Stomach (tissue), 9 donors: ENCODE results near the gene APOL3. TPM values are rescaled to one million over a fixed set of nuclear protein-coding genes. Genes with fewer than 3 reads are reported as not detected.

Experiments used
- DNase-seq, 2 donors: peaks; one replicate each; pipeline versions ENCODE4 v3.0.0 to v3.0.0-alpha.2; 2013 to 2019
- H3K27ac ChIP-seq, 5 donors: fragments of 200-600 bp in 4 of 5; sonication (generic) in 4 of 5; one replicate each; pipeline ENCODE4 v1.5.1; 2013 to 2019; ENCODE audit warnings: mild to moderate bottlenecking in 1 of 5, moderate library complexity in 1 of 5
- H3K27me3 ChIP-seq, 3 donors: fragments of 200-600 bp; sonication (generic); one replicate each; pipeline ENCODE4 v1.5.1; 2017 to 2019; ENCODE audit warnings: mixed run types in 1 of 3
- H3K36me3 ChIP-seq, 4 donors: fragments of 200-600 bp; sonication (generic); 1 replicate in 3 of 4; 2 replicates in 1 of 4; pipeline ENCODE4 v1.5.1; 2016 to 2019
- H3K4me1 ChIP-seq, 4 donors: fragments of 200-600 bp; sonication (generic); one replicate each; pipeline ENCODE4 v1.5.1; 2016 to 2019
- H3K4me3 ChIP-seq, 4 donors: fragments of 200-600 bp; sonication (generic) in 3 of 4; one replicate each; pipeline ENCODE4 v1.5.1; 2016 to 2019; ENCODE audit warnings: mild to moderate bottlenecking in 1 of 4
- H3K9me3 ChIP-seq, 4 donors: fragments of 200-600 bp; sonication (generic); one replicate each; pipeline ENCODE4 v1.5.1; 2016 to 2019
- CTCF ChIP-seq, 7 experiments: fragments of 450-650 bp in 4 of 7; fragments of 200-600 bp in 3 of 7; sonication (generic) in 3 of 7; IDR thresholded peaks; one replicate each; pipeline ENCODE4 v1.5.1; 2016 to 2019; ENCODE audit warnings: antibody characterized with exemption in 7 of 7, control low read depth in 2 of 7, mild to moderate bottlenecking in 1 of 7
- EP300 ChIP-seq: sonication (generic); formaldehyde crosslinking; IDR thresholded peaks from one replicate; pipeline ENCODE4 v1.6.1; 2017; ENCODE audit warnings: antibody characterized with exemption
- POLR2A ChIP-seq, 4 donors: fragments of 450-650 bp; IDR thresholded peaks; one replicate each; pipeline ENCODE4 v1.6.1; 2016; ENCODE audit warnings: antibody characterized with exemption in 4 of 4, control low read depth in 2 of 4, mild to moderate bottlenecking in 1 of 4, moderate library complexity in 1 of 4
- POLR2AphosphoS5 ChIP-seq, 3 donors: sonication (generic); formaldehyde crosslinking; IDR thresholded peaks; one replicate each; pipeline ENCODE4 v1.6.1; 2016; ENCODE audit warnings: antibody characterized with exemption in 3 of 3
- WGBS, 5 donors: extraction: QIAGEN DNeasy Blood & Tissue Kit in 3 of 5; methylation state at CpG; one replicate each; pipeline versions ENCODE4 v1.1.5 to v1.1.7; 2013 to 2018; 5-methylcytosine and 5-hydroxymethylcytosine counted together
- intact Hi-C: fragments of 100-400 bp; cut with DNase I; formaldehyde crosslinking; loops from one replicate; pipeline ENCODE4 v1.15.1; 2023; ENCODE audit warnings: low total_unique reads
- polyA plus RNA-seq, 3 donors: library from polyadenylated mRNA; stranded (reverse); fragments of 200-250 nt; gene quantifications; one replicate each; pipeline ENCODE4 v1.2.3, GENCODE V29; 2013
- total RNA-seq, 5 donors: library from RNA; depleted of rRNA; stranded (reverse); fragments of >200 nt; gene quantifications; one replicate each; pipeline versions ENCODE4 v1.1.0 to v1.2.3, GENCODE V29; 2014 to 2016
- donor health status: healthy with polysubstance abuse.
- donor health status: Bipolar disorder and iron deficiency.
- donor health status: healthy.

The APOL3 gene
- total and polyA plus RNA-seq, 8 donors = 2.9 to 29.9 (median 15.6) TPM; not detected in 1

- WGBS, 5 donors = 81 to 92% (median 86%) methylated on average over 2 of the region's 2 CpGs
- H3K4me3 ChIP-seq = no peak overlapping the region
Observed at GRCh38 chr22:36106910-36107309, 53.6 kb downstream of the APOL3 start.

GRCh38 chr22:36104988-36105387 is 55.6 kb downstream of the APOL3 start:
- intact Hi-C loops = no loop called here
- DNase-seq = no peak
- Histone ChIP-seq H3K27me3 (peaks cover 0 to under 1% (median 0%) of the 10 kb centered on the region in 3 donors), H3K27ac (no peak overlapping the region), H3K4me1 (no peaks in the 10 kb centered on the region), H3K9me3 (peaks cover 0 to 8% (median 0%) of the 10 kb centered on the region in 4 donors), H3K36me3 (no peaks in the 10 kb centered on the region), H3K4me3 (no peak overlapping the region)
- WGBS, 5 donors = 66 to 85% (median 74%) methylated on average over 5 of the region's 5 CpGs
- no peak for TF ChIP-seq CTCF (IDR thresholded peaks at IDR 0.05)
- TF ChIP-seq POLR2AphosphoS5 (IDR thresholded peaks at IDR 0.05) = no peak

More at GRCh38 chr22:36106910-36107309, 53.6 kb downstream of the APOL3 start:
- H3K9me3 ChIP-seq = no peaks in the 10 kb centered on the region
- H3K36me3 ChIP-seq = no peaks in the 10 kb centered on the region
- H3K27ac ChIP-seq = no peak overlapping the region
- TF ChIP-seq CTCF (IDR thresholded peaks at IDR 0.05) (no peak), POLR2A (IDR thresholded peaks at IDR 0.05) (no peak), POLR2AphosphoS5 (IDR thresholded peaks at IDR 0.05) (no peak), EP300 (no peak)
- peaks cover 0 to 6% (median 0%) of the 10 kb centered on the region in 4 donors for H3K4me1 ChIP-seq
- intact Hi-C loops = no loop called here
- peaks cover 0 to 8% (median 0%) of the 10 kb centered on the region in 3 donors for H3K27me3 ChIP-seq
- no peak for DNase-seq

- TF ChIP-seq CTCF (IDR thresholded peaks at IDR 0.05) (no peak), POLR2A (IDR thresholded peaks at IDR 0.05) (no peak), EP300 (no peak), POLR2AphosphoS5 (IDR thresholded peaks at IDR 0.05) (no peak)
- Histone ChIP-seq H3K36me3 (no peaks in the 10 kb centered on the region), H3K4me3 (no peak overlapping the region), H3K4me1 (no peaks in the 10 kb centered on the region), H3K27me3 (no peaks in the 10 kb centered on the region), H3K9me3 (peaks cover 0 to 8% (median 0%) of the 10 kb centered on the region in 4 donors), H3K27ac (no peak overlapping the region)
- intact Hi-C loops = no loop called here
- no peak for DNase-seq
- 63 to 78% (median 75%) methylated on average over 9 of the region's 9 CpGs for WGBS, 5 donors
Observed at GRCh38 chr22:36104435-36104834, 56.1 kb downstream of the APOL3 start.

- Histone ChIP-seq H3K27me3 (no peaks in the 10 kb centered on the region), H3K9me3 (peaks cover 0 to 8% (median 0%) of the 10 kb centered on the region in 4 donors), H3K27ac (no peak overlapping the region), H3K4me3 (no peak overlapping the region), H3K36me3 (no peaks in the 10 kb centered on the region), H3K4me1 (no peaks in the 10 kb centered on the region)
- intact Hi-C loops = no loop called here
- no peak for TF ChIP-seq POLR2A (IDR thresholded peaks at IDR 0.05)
- TF ChIP-seq EP300 = no peak
- no peak for TF ChIP-seq CTCF (IDR thresholded peaks at IDR 0.05)
- TF ChIP-seq POLR2AphosphoS5 (IDR thresholded peaks at IDR 0.05) = no peak
- no peak for DNase-seq
- 77 to 89% (median 88%) methylated on average over 16 of the region's 16 CpGs for WGBS, 5 donors
Observed at GRCh38 chr22:36103891-36104290, 56.7 kb downstream of the APOL3 start.
